HepG2 (cell line): ENCODE data around the gene DOCK1. TPM values are rescaled to one million over a fixed set of nuclear protein-coding genes. Genes with fewer than 3 reads are reported as not detected.

Experiments
- ATAC-seq: fragments of 200-7000 bp; cut with Tn5 transposase; 3 replicates; pipeline ENCODE4 v1.9.1; 2020; ENCODE audit warnings: mild to moderate bottlenecking, moderate library complexity
- BruUV-seq: library from RNA; stranded (reverse); fragments of 400-500 nt; replicated peaks from 2 replicates; lab custom pipeline; 2021; lab: Mats Ljungman, UMichigan
- CTCF ChIA-PET: fragments of 300-600 bp; formaldehyde crosslinking; extraction: SDS; loops from one replicate; lab custom pipeline; 2021; ENCODE audit warnings: low total read pairs, inconsistent platforms, low intra/inter-chr PET ratio; lab: Yijun Ruan, JAX
- POLR2A ChIA-PET: fragments of 350-600 bp; sonication (Branson Sonifier 250); formaldehyde crosslinking; loops from one replicate; lab custom pipeline; 2020; ENCODE audit warnings: antibody characterized with exemption, inconsistent platforms; lab: Yijun Ruan, JAX
- DNase-seq: peaks from one replicate; pipeline ENCODE4 v3.0.0-alpha.2; 2015; ENCODE audit warnings: low spot score
- FAIRE-seq: peaks from 3 replicates; lab custom pipeline; 2011; peaks lifted over from hg19 to GRCh38; lab: Jason Lieb, UNC
- H2AFZ ChIP-seq: one replicate; pipeline ENCODE4 v1.6.1; 2011; ENCODE audit warnings: low read length, inconsistent platforms
- H3K27ac ChIP-seq: fragments of 300-600 bp; 3 replicates; pipeline ENCODE4 v1.8.0; 2011; ENCODE audit warnings: mixed run types, mild to moderate bottlenecking, mixed read lengths, low read length, inconsistent platforms; ENCODE audit not compliant: insufficient read depth; ENCODE audit errors: extremely low read length
- H3K27me3 ChIP-seq, 2 experiments: fragments of 200-600 bp in 1 of 2; 2 replicates in 1 of 2; 3 replicates in 1 of 2; pipeline versions ENCODE4 v1.6.0 to v1.8.0; 2011; ENCODE audit warnings: low read length in 2 of 2, mild to moderate bottlenecking in 2 of 2, moderate library complexity in 2 of 2, inconsistent platforms in 1 of 2; ENCODE audit not compliant: insufficient read depth in 2 of 2, control insufficient read depth in 1 of 2
- H3K36me3 ChIP-seq, 2 experiments: fragments of 200-600 bp in 1 of 2; replicated peaks in 1 of 2; 2 replicates in 1 of 2; 3 replicates in 1 of 2; pipeline versions ENCODE4 v1.5.1 to v1.8.0; 2011; ENCODE audit warnings: low read length in 2 of 2, inconsistent platforms in 1 of 2; ENCODE audit not compliant: insufficient read depth in 2 of 2, control insufficient read depth in 1 of 2
- H3K4me1 ChIP-seq: 2 replicates; pipeline ENCODE4 v1.5.1; 2012; ENCODE audit warnings: low read length, inconsistent platforms; ENCODE audit not compliant: insufficient read depth
- H3K4me2 ChIP-seq: 2 replicates; pipeline ENCODE4 v1.6.0; 2011; ENCODE audit warnings: low read depth, low read length, inconsistent platforms
- H3K4me3 ChIP-seq, 3 experiments: fragments of 200-600 bp in 1 of 3; sonication (generic), shearing (Covaris generic) in 1 of 3; replicated peaks in 1 of 3; 2 replicates each; pipeline ENCODE4 v1.5.1; 2011 to 2016; ENCODE audit warnings: low read length in 3 of 3, inconsistent platforms in 2 of 3, low read depth in 2 of 3, mild to moderate bottlenecking in 2 of 3, control low read depth in 1 of 3, mixed read lengths in 1 of 3; ENCODE audit not compliant: insufficient read depth in 1 of 3
- H3K79me2 ChIP-seq: one replicate; pipeline ENCODE4 v1.6.1; 2011; ENCODE audit warnings: low read length, inconsistent platforms; ENCODE audit not compliant: insufficient read depth
- H3K9ac ChIP-seq: 2 replicates; pipeline ENCODE4 v1.6.0; 2011; ENCODE audit warnings: mild to moderate bottlenecking, low read depth, low read length, inconsistent platforms; ENCODE audit not compliant: insufficient read depth
- H3K9me3 ChIP-seq: 2 replicates; pipeline ENCODE4 v1.5.1; 2012; ENCODE audit warnings: mild to moderate bottlenecking, low read length
- H4K20me1 ChIP-seq: 2 replicates; pipeline ENCODE4 v1.6.0; 2011; ENCODE audit warnings: inconsistent platforms, mild to moderate bottlenecking, low read length, moderate library complexity; ENCODE audit not compliant: insufficient read depth
- CCDC6 ChIP-seq: sonication (generic); formaldehyde crosslinking; IDR thresholded peaks from 2 replicates; pipeline ENCODE4 v1.8.1; 2022; ENCODE audit warnings: mild to moderate bottlenecking, missing genetic modification reagents, moderate library complexity
- KDM3A ChIP-seq: IDR thresholded peaks from 2 replicates; pipeline ENCODE4 v1.6.1; 2018; ENCODE audit warnings: low read depth, missing compliant biosample characterization
- KIAA2018 ChIP-seq: sonication (generic); formaldehyde crosslinking; IDR thresholded peaks from 2 replicates; pipeline ENCODE4 v1.5.0; 2020; ENCODE audit warnings: mild to moderate bottlenecking, missing genetic modification reagents, borderline replicate concordance
- MED8 ChIP-seq: sonication (generic); formaldehyde crosslinking; IDR thresholded peaks from 2 replicates; pipeline ENCODE4 v1.8.1; 2023; ENCODE audit warnings: mild to moderate bottlenecking, missing genetic modification reagents; ENCODE audit not compliant: insufficient replicate concordance
- MEIS2 ChIP-seq: sonication (generic); formaldehyde crosslinking; IDR thresholded peaks from 2 replicates; pipeline ENCODE4 v1.9.0; 2021; ENCODE audit warnings: mild to moderate bottlenecking, missing genetic modification reagents
- POGZ ChIP-seq: sonication (generic); formaldehyde crosslinking; IDR thresholded peaks from 2 replicates; pipeline ENCODE4 v1.4.0; 2020; ENCODE audit warnings: mild to moderate bottlenecking, missing genetic modification reagents
- RARA ChIP-seq: IDR thresholded peaks from 2 replicates; pipeline ENCODE4 v1.6.1; 2016; ENCODE audit warnings: missing genetic modification reagents, missing compliant biosample characterization
- RFXANK ChIP-seq: IDR thresholded peaks from 2 replicates; pipeline ENCODE4 v1.6.1; 2016
- SIX4 ChIP-seq: sonication (generic); formaldehyde crosslinking; IDR thresholded peaks from 2 replicates; pipeline ENCODE4 v1.4.0; 2020; ENCODE audit warnings: missing genetic modification reagents
- ZBTB3 ChIP-seq: sonication (generic); formaldehyde crosslinking; IDR thresholded peaks from 2 replicates; pipeline ENCODE4 v1.4.0; 2020; ENCODE audit warnings: low read depth, mild to moderate bottlenecking, moderate library complexity, missing genetic modification reagents, borderline replicate concordance
- ZBTB8A ChIP-seq: sonication (generic); formaldehyde crosslinking; IDR thresholded peaks from 2 replicates; pipeline ENCODE4 v1.4.0; 2020; ENCODE audit warnings: mild to moderate bottlenecking, low read depth, missing genetic modification reagents, borderline replicate concordance
- ZNF564 ChIP-seq: sonication (generic); formaldehyde crosslinking; IDR thresholded peaks from 2 replicates; pipeline ENCODE4 v1.8.1; 2023; ENCODE audit warnings: mild to moderate bottlenecking, missing genetic modification reagents
- ZNF577 ChIP-seq: sonication (generic); formaldehyde crosslinking; IDR thresholded peaks from 2 replicates; pipeline ENCODE4 v1.4.0; 2020; ENCODE audit warnings: mild to moderate bottlenecking, low read depth, missing genetic modification reagents, borderline replicate concordance
- ZNF670 ChIP-seq: sonication (generic); formaldehyde crosslinking; IDR thresholded peaks from 2 replicates; pipeline ENCODE4 v1.8.0; 2022; ENCODE audit warnings: mild to moderate bottlenecking, missing genetic modification reagents, borderline replicate concordance
- WGBS: methylation state at CpG from one replicate; pipeline ENCODE4 v1.1.6; 2017; ENCODE audit warnings: low lambda C conversion rate; 5-methylcytosine and 5-hydroxymethylcytosine counted together
- in situ Hi-C: cut with HindIII; loops from 2 replicates; pipeline ENCODE4 v1.10.0; 2017; ENCODE audit warnings: low pct_unique_long_range_greater_than_20kb; ENCODE audit not compliant: extremely low pct_ligation_motif_present
- intact Hi-C: fragments of 100-400 bp; cut with micrococcal nuclease; formaldehyde crosslinking; loops from one replicate; pipeline ENCODE4 v1.10.0; 2022; ENCODE audit not compliant: unreplicated experiment
- polyA plus RNA-seq, 8 experiments: library from polyadenylated mRNA; depleted of rRNA in 3 of 8; stranded (reverse) in 7 of 8; unstranded in 1 of 8; fragments of >200 nt; fragmentation: Illumina TruSeq in 4 of 8; extraction: Trizol in 4 of 8; gene quantifications; 2 replicates each; pipeline versions ENCODE4 v1.2.1 to v1.2.3, GENCODE V29; 2011 to 2016; ENCODE audit warnings: low read depth in 4 of 8, missing spikeins in 1 of 8, mixed read lengths in 1 of 8; ENCODE audit not compliant: insufficient read depth in 1 of 8
- total RNA-seq, 5 experiments: library from RNA; depleted of rRNA; stranded (reverse); fragments of >200 nt; fragmentation: Illumina TruSeq; extraction: Trizol; gene quantifications; 2 replicates each; pipeline ENCODE4 v1.2.3, GENCODE V29; 2016; ENCODE audit warnings: low read depth in 1 of 5
- TF ChIP-seq, protein P1 (sequence below): IDR thresholded peaks from 2 replicates; pipeline ENCODE4 v1.6.1; 2018; ENCODE audit warnings: missing genetic modification reagents

The DOCK1 gene
- total and polyA plus RNA-seq, 2 of the 13 experiments (the other 11 are each of a cell fraction or from before 2014, with no cell fraction given) = 8.3 to 25.5 TPM

DNA sequence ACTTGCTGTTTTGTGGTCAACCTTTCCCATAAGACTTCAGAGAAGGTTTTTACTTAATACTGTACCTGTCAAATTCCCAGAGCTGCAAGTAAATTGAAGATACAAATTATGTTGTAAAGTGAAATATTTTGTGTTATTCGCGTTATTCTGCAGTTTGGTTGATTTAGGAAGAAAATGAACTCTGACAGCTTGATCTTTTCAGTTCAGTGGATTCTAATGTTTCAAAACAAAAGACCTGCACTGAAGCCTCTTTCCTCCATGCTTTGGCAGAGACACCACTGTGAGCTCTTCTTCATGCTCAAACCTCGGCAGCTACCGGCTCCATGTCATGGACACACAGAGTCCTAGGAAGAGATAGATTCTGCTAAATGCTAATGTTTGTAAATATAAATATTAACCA lies 366.8 kb downstream of the DOCK1 start:
- in situ Hi-C loops (no loop called here), intact Hi-C loops (no loop called here)
- ATAC-seq (no peak), FAIRE-seq (no peak), DNase-seq (no peak)
- BruUV-seq = no TSS peak
- Histone ChIP-seq H3K9ac (no peak overlapping the region), H3K27me3 (no peaks in the 10 kb centered on the region), H4K20me1 (no peaks in the 10 kb centered on the region), H3K79me2 (no peaks in the 10 kb centered on the region), H3K36me3 (peaks cover 2 to 13% of the 10 kb centered on the region in 2 experiments; a peak in 3 of 5 replicates), H3K4me3 (no peak overlapping the region), H3K27ac (no peak overlapping the region), H3K4me1 (no peaks in the 10 kb centered on the region), H3K4me2 (no peak overlapping the region), H2AFZ (no peak overlapping the region), H3K9me3 (no peaks in the 10 kb centered on the region)
- TF ChIP-seq ZBTB8A (CRISPR knock-in tag) (no peak), SIX4 (no peak), POGZ (CRISPR knock-in tag) (no peak), MEIS2 (CRISPR knock-in tag) (no peak), ZNF670 (CRISPR knock-in tag) (no peak), ZNF564 (CRISPR knock-in tag) (no peak), RFXANK (no peak), CCDC6 (CRISPR knock-in tag) (no peak), ZNF577 (CRISPR knock-in tag) (no peak), RARA (CRISPR knock-in tag) (no peak), KDM3A (CRISPR knock-in tag) (no peak), KIAA2018 (CRISPR knock-in tag) (no peak), ZBTB3 (CRISPR knock-in tag) (no peak), MED8 (CRISPR knock-in tag) (no peak)
- TF ChIP-seq, protein P1, sequence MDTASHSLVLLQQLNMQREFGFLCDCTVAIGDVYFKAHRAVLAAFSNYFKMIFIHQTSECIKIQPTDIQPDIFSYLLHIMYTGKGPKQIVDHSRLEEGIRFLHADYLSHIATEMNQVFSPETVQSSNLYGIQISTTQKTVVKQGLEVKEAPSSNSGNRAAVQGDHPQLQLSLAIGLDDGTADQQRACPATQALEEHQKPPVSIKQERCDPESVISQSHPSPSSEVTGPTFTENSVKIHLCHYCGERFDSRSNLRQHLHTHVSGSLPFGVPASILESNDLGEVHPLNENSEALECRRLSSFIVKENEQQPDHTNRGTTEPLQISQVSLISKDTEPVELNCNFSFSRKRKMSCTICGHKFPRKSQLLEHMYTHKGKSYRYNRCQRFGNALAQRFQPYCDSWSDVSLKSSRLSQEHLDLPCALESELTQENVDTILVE (CRISPR knock-in tag) = no peak
- POLR2A ChIA-PET = no interaction called here
- CTCF ChIA-PET = no interaction called here
- WGBS = over 99% methylated on average over 4 of the region's 4 CpGs
